RWPE2 (cell line): ENCODE measurements around the gene AFAP1L1.
"Not testable (repeated sequence)": the region's sequence is repeated elsewhere in the genome, so short reads cannot be mapped to it uniquely, and the experiment has no call there.

Source experiments
- ATAC-seq: fragments of 200-7000 bp; cut with Tn5 transposase; 3 replicates; pipeline ENCODE4 v1.9.1; 2021; ENCODE audit warnings: low read depth
- DNase-seq: peaks from one replicate; pipeline ENCODE4 v3.0.0-alpha.2; 2020; ENCODE audit warnings: low spot score
- H3K27ac ChIP-seq: fragments of 450-650 bp; 2 replicates; pipeline ENCODE4 v1.5.1; 2017; ENCODE audit warnings: mild to moderate bottlenecking; ENCODE audit not compliant: poor library complexity, severe bottlenecking
- H3K27me3 ChIP-seq: fragments of 250-450 bp; sonication (Bioruptor Pico); 2 replicates; pipeline ENCODE4 v1.5.1; 2021; ENCODE audit warnings: mild to moderate bottlenecking, moderate library complexity; ENCODE audit not compliant: insufficient read depth, poor library complexity, severe bottlenecking
- H3K36me3 ChIP-seq: fragments of 250-450 bp; sonication (Bioruptor Pico); 2 replicates; pipeline ENCODE4 v1.5.1; 2020; ENCODE audit warnings: low read depth, mild to moderate bottlenecking, moderate library complexity
- H3K4me1 ChIP-seq: fragments of 250-450 bp; sonication (Bioruptor Pico); 2 replicates; pipeline ENCODE4 v1.5.1; 2021; ENCODE audit warnings: mild to moderate bottlenecking, moderate library complexity; ENCODE audit not compliant: insufficient read depth, poor library complexity, severe bottlenecking
- H3K4me3 ChIP-seq: fragments of 250-450 bp; sonication (Bioruptor Pico); 2 replicates; pipeline ENCODE4 v1.5.1; 2021; ENCODE audit warnings: mild to moderate bottlenecking, moderate library complexity; ENCODE audit not compliant: severe bottlenecking
- H3K9me3 ChIP-seq: fragments of 250-450 bp; sonication (Bioruptor Pico); 2 replicates; pipeline ENCODE4 v1.5.1; 2021; ENCODE audit warnings: mild to moderate bottlenecking, moderate library complexity; ENCODE audit not compliant: severe bottlenecking
- CTCF ChIP-seq: fragments of 450-650 bp; IDR thresholded peaks from one replicate; pipeline ENCODE4 v1.5.1; 2017; ENCODE audit warnings: mild to moderate bottlenecking, moderate library complexity; ENCODE audit not compliant: poor library complexity, severe bottlenecking

Gene AFAP1L1

GRCh38 chr5:149265597-149265996 is 6.1 kb upstream of the AFAP1L1 start:
- Histone ChIP-seq H3K4me1 (peaks cover 4% of the 10 kb centered on the region), H3K27ac (no peak overlapping the region), H3K36me3 (no peaks in the 10 kb centered on the region), H3K27me3 (no peaks in the 10 kb centered on the region), H3K4me3 (no peak overlapping the region), H3K9me3 (no peaks in the 10 kb centered on the region)
- DNase-seq (no peak), ATAC-seq (no peak)
- TF ChIP-seq CTCF, result no peak

GRCh38 chr5:149267241-149267973 is 4.3 kb upstream of the AFAP1L1 start:
- H3K36me3 ChIP-seq, result no peaks in the 10 kb centered on the region
- no peak overlapping the region for H3K4me3 ChIP-seq
- no peak for DNase-seq
- TF ChIP-seq CTCF, result no peak
- H3K27me3 ChIP-seq, result no peaks in the 10 kb centered on the region
- no peak for ATAC-seq
- peaks cover 4% of the 10 kb centered on the region for H3K4me1 ChIP-seq
- no peaks in the 10 kb centered on the region for H3K9me3 ChIP-seq
- no peak overlapping the region for H3K27ac ChIP-seq

DNA sequence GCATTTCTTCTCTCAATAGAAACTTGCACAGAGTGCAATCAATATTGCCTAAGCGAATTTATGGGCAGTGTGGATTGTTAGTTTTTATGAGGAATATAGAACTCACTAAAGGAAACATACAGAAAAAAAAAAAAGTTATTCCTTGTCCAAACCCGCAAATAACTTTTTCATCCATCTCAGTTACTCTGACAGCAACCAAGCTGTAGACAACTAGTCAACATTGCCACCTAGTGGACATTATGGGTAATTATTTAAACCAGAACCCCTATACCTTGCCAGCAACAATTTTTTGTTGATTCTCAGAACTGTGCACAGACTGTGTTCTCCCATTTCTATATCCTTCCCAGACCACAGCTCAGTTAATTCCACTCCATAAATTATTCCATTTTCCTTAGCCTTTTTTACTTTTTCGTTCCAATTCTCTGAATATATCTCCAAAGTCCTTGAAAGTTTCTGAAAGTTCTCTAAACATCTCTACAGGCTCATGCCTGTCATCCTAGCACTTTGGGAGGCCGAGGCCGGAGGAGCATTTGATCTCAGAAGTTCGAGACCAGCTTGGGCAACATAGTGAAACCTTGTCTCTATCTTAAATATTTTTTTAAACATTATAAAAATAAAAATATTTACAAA is 2.6 kb upstream of the AFAP1L1 start:
- Histone ChIP-seq H3K27ac (no peak overlapping the region), H3K9me3 (no peaks in the 10 kb centered on the region), H3K4me1 (peaks cover 4% of the 10 kb centered on the region), H3K27me3 (no peaks in the 10 kb centered on the region), H3K36me3 (no peaks in the 10 kb centered on the region), H3K4me3 (no peak overlapping the region)
- DNase-seq (no peak), ATAC-seq (peak; percentile 34)
- TF ChIP-seq CTCF, result peak; percentile 97

DNA sequence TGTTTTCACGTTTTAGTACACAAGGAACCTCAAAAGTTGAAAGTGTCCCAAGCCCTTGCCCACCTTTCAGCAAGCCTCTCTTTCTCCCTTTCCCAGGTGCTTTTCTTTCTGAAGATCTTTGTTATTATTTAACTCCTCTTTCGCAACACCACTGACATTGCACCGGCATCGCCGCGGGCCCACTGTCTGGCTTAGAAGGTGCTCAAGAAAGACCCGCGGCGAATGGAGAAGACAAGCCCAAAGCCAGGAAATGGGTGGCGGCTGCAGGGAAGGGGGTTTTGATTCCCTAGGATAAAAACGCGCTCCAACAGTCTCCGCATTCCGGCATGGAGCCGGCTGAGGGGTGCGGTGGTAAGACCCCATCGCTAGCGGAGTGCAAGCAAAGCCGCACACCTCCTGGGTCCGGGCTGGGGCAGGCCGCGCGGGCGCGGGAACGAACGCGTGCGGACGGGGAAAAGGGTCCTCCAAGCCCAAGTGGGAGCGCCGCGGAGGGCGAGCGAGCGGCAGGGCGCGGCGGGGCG is 404 bp upstream of the AFAP1L1 start:
- peak overlapping the region; percentile 71 for H3K4me3 ChIP-seq
- H3K27ac ChIP-seq, result peak overlapping the region; percentile 66
- H3K36me3 ChIP-seq, result no peaks in the 10 kb centered on the region
- H3K9me3 ChIP-seq, result no peaks in the 10 kb centered on the region
- H3K4me1 ChIP-seq, result peaks cover 4% of the 10 kb centered on the region
- TF ChIP-seq CTCF, result no peak
- ATAC-seq (peak; percentile 41), DNase-seq (no peak)
- H3K27me3 ChIP-seq, result no peaks in the 10 kb centered on the region

DNA sequence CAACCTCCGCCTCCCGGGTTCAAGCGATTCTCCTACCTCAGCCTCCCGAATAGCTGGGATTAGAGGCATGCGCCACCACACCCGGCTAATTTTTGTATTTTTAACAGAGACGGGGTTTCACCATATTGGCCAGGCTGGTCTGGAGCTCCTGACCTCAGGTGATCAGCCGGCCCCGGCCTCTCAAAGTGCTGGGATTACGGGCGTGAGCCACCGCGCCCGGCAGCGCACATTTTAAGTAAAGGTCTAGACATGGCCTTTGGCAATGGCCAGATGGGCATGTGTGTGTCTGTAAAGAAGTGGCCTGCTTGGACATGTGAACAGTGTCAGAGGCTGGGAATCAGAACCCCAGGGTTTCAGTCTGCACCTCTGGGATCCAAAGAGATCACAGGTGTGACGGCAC is 1.1 kb downstream of the AFAP1L1 start:
- not testable (repeated sequence) for H3K4me1 ChIP-seq, DNase-seq, H3K27me3 ChIP-seq, ATAC-seq, H3K36me3 ChIP-seq, H3K9me3 ChIP-seq
- Histone ChIP-seq H3K4me3 (peak overlapping the region; percentile 71), H3K27ac (peak overlapping the region; percentile 66)
